ENCODE data around the gene KCNMA1. TPM values are rescaled to one million over a fixed set of nuclear protein-coding genes. Genes with fewer than 3 reads are reported as not detected.

KCNMA1 gene
- total and polyA plus RNA-seq, 9 of the 15 experiments (the other 6 are each of a cell fraction or from before 2014, with no cell fraction given) = 0.01 to 0.95 (median 0.15) TPM; not detected in 4

DNA sequence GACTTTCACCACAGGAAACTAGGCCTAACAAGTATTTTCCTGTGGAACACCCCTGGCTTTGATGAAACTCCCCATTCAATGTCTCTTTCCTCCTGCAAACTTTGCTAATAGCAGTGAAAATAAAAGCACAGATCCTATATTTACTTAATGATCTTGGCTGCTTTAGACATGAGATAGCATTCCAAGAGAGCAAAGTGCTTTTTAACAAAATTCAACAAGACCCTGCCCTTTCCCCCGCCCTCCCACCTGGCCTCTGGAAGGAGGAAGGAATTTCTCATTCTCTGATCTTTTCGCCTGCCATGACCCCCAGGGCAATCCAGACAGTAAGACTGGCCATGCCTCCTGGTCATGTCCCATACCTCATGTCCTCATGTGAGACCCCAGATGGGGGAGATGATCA lies 185.7 kb downstream of the KCNMA1 start (continued):
- TF ChIP-seq, protein P1, sequence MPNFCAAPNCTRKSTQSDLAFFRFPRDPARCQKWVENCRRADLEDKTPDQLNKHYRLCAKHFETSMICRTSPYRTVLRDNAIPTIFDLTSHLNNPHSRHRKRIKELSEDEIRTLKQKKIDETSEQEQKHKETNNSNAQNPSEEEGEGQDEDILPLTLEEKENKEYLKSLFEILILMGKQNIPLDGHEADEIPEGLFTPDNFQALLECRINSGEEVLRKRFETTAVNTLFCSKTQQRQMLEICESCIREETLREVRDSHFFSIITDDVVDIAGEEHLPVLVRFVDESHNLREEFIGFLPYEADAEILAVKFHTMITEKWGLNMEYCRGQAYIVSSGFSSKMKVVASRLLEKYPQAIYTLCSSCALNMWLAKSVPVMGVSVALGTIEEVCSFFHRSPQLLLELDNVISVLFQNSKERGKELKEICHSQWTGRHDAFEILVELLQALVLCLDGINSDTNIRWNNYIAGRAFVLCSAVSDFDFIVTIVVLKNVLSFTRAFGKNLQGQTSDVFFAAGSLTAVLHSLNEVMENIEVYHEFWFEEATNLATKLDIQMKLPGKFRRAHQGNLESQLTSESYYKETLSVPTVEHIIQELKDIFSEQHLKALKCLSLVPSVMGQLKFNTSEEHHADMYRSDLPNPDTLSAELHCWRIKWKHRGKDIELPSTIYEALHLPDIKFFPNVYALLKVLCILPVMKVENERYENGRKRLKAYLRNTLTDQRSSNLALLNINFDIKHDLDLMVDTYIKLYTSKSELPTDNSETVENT (CRISPR knock-in tag; IDR thresholded peaks at IDR 0.05) = no peak
- no peak for TF ChIP-seq ZEB2 (IDR thresholded peaks at IDR 0.05)
- TF ChIP-seq ZC3H11A (IDR thresholded peaks at IDR 0.05; ENCODE audit: low read depth, low read length) = no peak
- TF ChIP-seq ARNT (IDR thresholded peaks at IDR 0.05) = no peak
- TF ChIP-seq, protein P2, sequence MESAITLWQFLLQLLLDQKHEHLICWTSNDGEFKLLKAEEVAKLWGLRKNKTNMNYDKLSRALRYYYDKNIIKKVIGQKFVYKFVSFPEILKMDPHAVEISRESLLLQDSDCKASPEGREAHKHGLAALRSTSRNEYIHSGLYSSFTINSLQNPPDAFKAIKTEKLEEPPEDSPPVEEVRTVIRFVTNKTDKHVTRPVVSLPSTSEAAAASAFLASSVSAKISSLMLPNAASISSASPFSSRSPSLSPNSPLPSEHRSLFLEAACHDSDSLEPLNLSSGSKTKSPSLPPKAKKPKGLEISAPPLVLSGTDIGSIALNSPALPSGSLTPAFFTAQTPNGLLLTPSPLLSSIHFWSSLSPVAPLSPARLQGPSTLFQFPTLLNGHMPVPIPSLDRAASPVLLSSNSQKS (CRISPR knock-in tag; IDR thresholded peaks at IDR 0.05) = no peak
- TF ChIP-seq, protein P3, sequence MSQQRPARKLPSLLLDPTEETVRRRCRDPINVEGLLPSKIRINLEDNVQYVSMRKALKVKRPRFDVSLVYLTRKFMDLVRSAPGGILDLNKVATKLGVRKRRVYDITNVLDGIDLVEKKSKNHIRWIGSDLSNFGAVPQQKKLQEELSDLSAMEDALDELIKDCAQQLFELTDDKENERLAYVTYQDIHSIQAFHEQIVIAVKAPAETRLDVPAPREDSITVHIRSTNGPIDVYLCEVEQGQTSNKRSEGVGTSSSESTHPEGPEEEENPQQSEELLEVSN (IDR thresholded peaks at IDR 0.05; ENCODE audit: borderline replicate concordance in 1 of 2, extremely low read depth in 1 of 2, insufficient read depth in 1 of 2, insufficient read length in 1 of 2, low read depth in 1 of 2, low read length in 1 of 2, poor library complexity in 1 of 2, severe bottlenecking in 1 of 2) = no peak
- no peak for TF ChIP-seq HCFC1 (IDR thresholded peaks at IDR 0.05; ENCODE audit: low read depth, low read length)
